ENCODE measurements around the gene BMP2. TPM values are rescaled to one million over a fixed set of nuclear protein-coding genes. Genes with fewer than 3 reads are reported as not detected.

Gene BMP2
- total RNA-seq, 4 donors from 2014 or later: 16.7 to 109 (median 48.4) TPM

- DNase-seq: no peak
- Histone ChIP-seq H3K4me1 (peaks cover 0 to 6% (median 0%) of the 10 kb centered on the region in 4 donors), H3K27me3 (no peaks in the 10 kb centered on the region), H3K4me3 (no peak overlapping the region), H3K9me3 (no peaks in the 10 kb centered on the region), H3K27ac (no peak overlapping the region), H3K36me3 (no peaks in the 10 kb centered on the region)
- in situ Hi-C loops (cut with MboI; ENCODE audit: low pct_ligation_motif_present in 1 of 4, low pct_unique_long_range_greater_than_20kb in 1 of 4, low sequenced_read_pairs in 3 of 4): loop anchor here in 2 of 4 donors (25.0 kb wide), 2 partner anchors 93 to 107 kb away; no protein-coding TSS in a partner anchor
- 76 to 84% methylated on average over 4 to 9 of the region's 9 CpGs for WGBS, 2 donors (ENCODE audit: low coverage in 1 of 2)
- TF ChIP-seq POLR2AphosphoS5 (IDR thresholded peaks at IDR 0.05) (no peak), EP300 (IDR thresholded peaks at IDR 0.05; ENCODE audit: low read depth) (no peak), CTCF (IDR thresholded peaks at IDR 0.05) (no peak), POLR2A (IDR thresholded peaks at IDR 0.05) (no peak)
- intact Hi-C loops (cut with DNase I; ENCODE audit: low total_unique reads): no loop called here
These were observed 36.7 kb upstream of the BMP2 start for GRCh38 chr20:6730672-6731328.

- peak; percentile 24 for DNase-seq
These were observed 35.5 kb upstream of the BMP2 start for GRCh38 chr20:6732001-6732447.

GRCh38 chr20:6732851-6733250 is 34.6 kb upstream of the BMP2 start:
- DNase-seq: no peak
- in situ Hi-C loops (cut with MboI; ENCODE audit: low pct_ligation_motif_present in 1 of 4, low pct_unique_long_range_greater_than_20kb in 1 of 4, low sequenced_read_pairs in 3 of 4): loop anchor here in 2 of 4 donors (25.0 kb wide), 2 partner anchors 96 to 104 kb away; no protein-coding TSS in a partner anchor
- 85 to 94% methylated on average over 6 of the region's 6 CpGs for WGBS, 2 donors (ENCODE audit: low coverage in 1 of 2)
- Histone ChIP-seq H3K9me3 (no peaks in the 10 kb centered on the region), H3K36me3 (no peaks in the 10 kb centered on the region), H3K4me1 (peaks cover 0 to 8% (median 0%) of the 10 kb centered on the region in 4 donors), H3K27me3 (no peaks in the 10 kb centered on the region), H3K27ac (no peak overlapping the region), H3K4me3 (no peak overlapping the region)
- TF ChIP-seq POLR2AphosphoS5 (IDR thresholded peaks at IDR 0.05) (no peak), EP300 (IDR thresholded peaks at IDR 0.05; ENCODE audit: low read depth) (no peak), POLR2A (IDR thresholded peaks at IDR 0.05) (no peak), CTCF (IDR thresholded peaks at IDR 0.05) (no peak)
- intact Hi-C loops (cut with DNase I; ENCODE audit: low total_unique reads): no loop called here

More at GRCh38 chr20:6732001-6732447, 35.5 kb upstream of the BMP2 start:
- H3K4me3 ChIP-seq: no peak overlapping the region
- TF ChIP-seq CTCF (IDR thresholded peaks at IDR 0.05) (no peak), POLR2A (IDR thresholded peaks at IDR 0.05) (no peak), POLR2AphosphoS5 (IDR thresholded peaks at IDR 0.05) (peak in 1 of 3 donors; percentile 34), EP300 (IDR thresholded peaks at IDR 0.05; ENCODE audit: low read depth) (no peak)
- H3K4me1 ChIP-seq: peaks cover 0 to 8% (median 0%) of the 10 kb centered on the region in 4 donors
- in situ Hi-C loops (cut with MboI; ENCODE audit: low pct_ligation_motif_present in 1 of 4, low pct_unique_long_range_greater_than_20kb in 1 of 4, low sequenced_read_pairs in 3 of 4): loop anchor here in 2 of 4 donors (25.0 kb wide), 2 partner anchors 95 to 105 kb away; no protein-coding TSS in a partner anchor
- no peaks in the 10 kb centered on the region for H3K9me3 ChIP-seq
- intact Hi-C loops (cut with DNase I; ENCODE audit: low total_unique reads): no loop called here
- no peaks in the 10 kb centered on the region for H3K27me3 ChIP-seq
- H3K27ac ChIP-seq: no peak overlapping the region
- no peaks in the 10 kb centered on the region for H3K36me3 ChIP-seq
- WGBS, 2 donors (ENCODE audit: low coverage in 1 of 2): 47 to 72% methylated on average over 3 of the region's 3 CpGs

GRCh38 chr20:6733965-6734364 is 33.5 kb upstream of the BMP2 start:
- intact Hi-C loops (cut with DNase I; ENCODE audit: low total_unique reads) (no loop called here), in situ Hi-C loops (cut with MboI; ENCODE audit: low pct_ligation_motif_present in 1 of 4, low pct_unique_long_range_greater_than_20kb in 1 of 4, low sequenced_read_pairs in 3 of 4) (loop anchor here in 2 of 4 donors (25.0 kb wide), 2 partner anchors 97 to 103 kb away; no protein-coding TSS in a partner anchor)
- Histone ChIP-seq H3K36me3 (no peaks in the 10 kb centered on the region), H3K27ac (no peak overlapping the region), H3K4me1 (peaks cover 0 to 8% (median 0%) of the 10 kb centered on the region in 4 donors), H3K9me3 (no peaks in the 10 kb centered on the region), H3K4me3 (no peak overlapping the region), H3K27me3 (no peaks in the 10 kb centered on the region)
- DNase-seq: no peak
- WGBS, 2 donors (ENCODE audit: low coverage in 1 of 2): 79 to 100% methylated on average over 1 of the region's 1 CpG
- TF ChIP-seq CTCF (IDR thresholded peaks at IDR 0.05): no peak
- no peak for TF ChIP-seq POLR2A (IDR thresholded peaks at IDR 0.05)
- TF ChIP-seq EP300 (IDR thresholded peaks at IDR 0.05; ENCODE audit: low read depth): no peak
- TF ChIP-seq POLR2AphosphoS5 (IDR thresholded peaks at IDR 0.05): no peak

Measured in transverse colon (tissue), 4 donors.